ENCODE data around the gene CA10.

The CA10 gene

DNA sequence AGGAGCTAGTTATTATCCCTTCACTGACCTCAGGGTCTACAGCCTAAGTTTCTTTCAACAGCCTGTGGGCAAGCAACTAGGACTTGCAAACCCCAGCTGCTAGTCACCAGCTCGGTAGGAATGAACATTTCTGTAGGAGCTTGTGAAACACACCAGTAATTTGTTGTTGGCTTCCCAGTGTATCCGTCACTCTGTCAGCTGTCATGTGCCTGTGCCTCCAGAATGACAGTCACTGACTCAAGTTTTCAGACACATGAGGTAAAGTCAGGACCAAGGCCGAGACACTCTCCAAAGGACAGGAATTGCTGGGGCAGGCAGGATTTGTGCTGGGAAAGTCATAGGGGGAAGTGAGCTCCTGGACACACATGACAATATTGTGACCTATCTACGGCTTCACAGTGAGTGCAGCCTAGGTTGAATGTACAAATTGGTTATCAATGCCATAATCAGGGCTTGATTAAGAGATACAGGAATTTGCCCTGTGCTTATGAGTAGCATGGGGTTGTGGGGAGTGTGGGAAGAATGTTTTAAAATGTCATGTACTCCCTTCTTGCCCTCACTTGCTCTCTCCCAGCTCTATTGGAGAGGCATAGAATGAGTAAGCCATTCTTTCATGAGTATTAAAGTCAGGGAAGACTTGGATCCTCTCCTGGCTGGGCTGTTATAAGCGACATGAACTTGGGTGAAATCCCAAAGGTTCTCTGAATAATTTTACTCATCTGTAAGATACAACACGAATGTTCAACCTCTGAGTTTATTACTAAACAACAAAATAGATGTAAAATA is 506.8 kb downstream of the CA10 start:
- DNase-seq (ENCODE audit: low read depth in 2 of 2), result no peak

DNA sequence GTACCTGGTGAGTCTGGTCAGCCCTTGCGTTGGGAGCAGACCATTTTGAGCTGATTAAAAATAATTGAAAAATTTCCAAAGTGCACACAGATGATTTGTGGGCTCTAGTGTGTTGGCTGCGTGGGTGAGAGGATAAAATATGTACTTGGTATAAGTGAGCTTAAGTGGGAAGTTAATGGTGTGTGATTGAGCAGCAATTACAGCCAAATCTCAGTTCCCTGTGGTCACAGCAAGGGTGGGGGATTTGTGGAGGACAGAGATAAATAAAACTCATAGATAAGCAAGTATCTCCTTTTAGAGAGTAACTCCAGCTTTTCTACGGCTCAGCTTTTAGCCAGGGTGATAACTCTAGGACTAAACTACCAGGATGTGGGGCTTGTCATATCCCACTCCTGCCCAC is 507.7 kb downstream of the CA10 start:
- DNase-seq (ENCODE audit: low read depth in 2 of 2), result no peak

DNA sequence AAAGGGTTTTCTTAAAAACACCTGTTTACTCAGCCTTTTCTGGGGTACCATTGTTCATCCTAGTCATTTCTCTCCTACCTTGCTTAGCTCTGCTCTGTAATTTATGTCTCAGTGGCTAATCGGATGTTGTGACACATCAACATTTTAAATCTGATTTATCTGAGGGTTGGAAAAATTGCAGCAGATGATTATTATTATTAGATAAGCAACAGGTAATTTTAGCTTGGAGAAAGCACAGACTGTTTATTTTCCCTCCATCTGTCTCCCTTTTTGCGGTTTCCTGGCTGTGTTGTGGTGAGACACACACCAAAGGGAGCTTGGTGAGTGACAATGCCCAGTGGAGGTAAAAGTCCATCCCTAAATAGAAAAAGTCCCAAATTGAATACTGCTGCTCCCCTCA is 508.3 kb downstream of the CA10 start:
- no peak for DNase-seq (ENCODE audit: low read depth in 2 of 2)

DNA sequence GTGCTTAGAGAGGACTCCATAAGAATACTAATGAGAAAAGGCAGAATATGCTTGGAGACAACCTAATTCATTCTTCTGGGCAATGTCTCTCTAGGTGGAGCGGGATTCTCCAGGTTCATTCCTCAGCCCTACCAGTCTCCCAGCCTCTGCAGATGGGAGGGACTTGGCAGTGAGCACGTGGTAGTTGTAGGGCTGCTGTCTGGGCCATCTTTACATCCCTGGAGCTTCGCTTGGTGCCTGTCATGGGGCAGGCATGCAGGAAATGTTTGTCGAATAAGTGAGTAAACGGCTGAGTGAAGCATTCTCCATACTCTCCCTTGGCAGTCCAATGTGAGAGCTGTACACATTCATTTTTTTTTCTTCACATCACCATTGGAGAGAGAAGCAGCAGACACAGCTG is 510.7 kb downstream of the CA10 start:
- no peak for DNase-seq (ENCODE audit: low read depth in 2 of 2)

DNA sequence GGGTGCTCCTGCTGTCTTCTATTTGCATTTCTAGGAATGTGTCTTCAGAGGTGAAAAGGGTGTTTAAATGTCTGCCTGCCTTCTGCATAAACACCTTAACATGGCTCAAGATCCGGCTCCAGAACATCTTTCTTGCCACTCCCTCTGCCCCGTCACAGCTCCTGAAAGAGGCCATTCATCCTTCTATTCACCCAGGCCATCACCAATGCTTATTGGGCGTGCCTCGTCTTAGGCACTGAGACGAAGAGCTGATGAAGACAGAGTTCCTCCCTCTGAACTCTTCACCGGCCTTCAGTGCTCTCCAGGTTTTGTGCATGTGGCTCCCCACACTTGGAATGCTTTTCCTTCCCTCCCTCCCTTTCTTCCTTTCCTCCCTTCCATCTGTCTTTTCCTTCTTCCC is 511.4 kb downstream of the CA10 start:
- DNase-seq (ENCODE audit: low read depth in 2 of 2), result no peak

DNA sequence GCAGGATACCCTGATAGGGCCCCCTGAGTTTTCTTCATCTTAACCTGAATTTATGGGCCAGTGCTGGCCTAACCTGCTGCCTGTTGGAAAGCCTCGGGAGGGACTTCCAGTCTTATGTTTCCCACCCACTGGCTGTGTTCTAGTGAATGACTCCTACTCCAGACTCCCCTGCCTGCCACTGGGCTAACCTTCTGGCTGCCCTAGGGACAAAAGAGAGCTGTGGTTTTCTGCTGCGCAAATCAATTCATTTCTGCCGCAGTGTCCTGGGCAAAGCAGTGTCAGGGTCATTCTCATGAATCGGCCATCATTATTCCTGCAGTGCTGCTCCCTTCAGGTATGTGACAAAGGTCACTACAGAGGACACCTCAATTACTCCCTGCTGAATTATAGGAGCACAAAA is 512.0 kb downstream of the CA10 start:
- no peak for DNase-seq (ENCODE audit: low read depth in 2 of 2)

DNA sequence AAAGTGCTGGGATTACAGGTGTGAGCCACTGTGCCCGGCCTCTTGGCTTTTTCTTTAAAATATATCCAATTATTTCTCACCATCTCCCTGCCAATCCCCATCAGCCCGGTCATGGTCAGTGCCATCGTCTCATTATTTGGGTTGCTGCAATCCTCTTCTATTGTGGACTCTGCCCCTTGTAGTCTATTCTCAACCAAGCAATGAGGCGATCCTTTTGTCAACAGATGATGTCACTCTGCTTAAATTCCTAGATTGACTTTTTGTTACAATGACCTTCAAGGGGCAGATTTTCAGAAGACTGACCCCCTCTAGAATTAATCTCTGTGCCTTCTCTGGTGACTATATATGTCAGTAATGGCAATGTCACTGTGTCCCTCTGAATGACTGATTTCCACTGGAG is 513.5 kb downstream of the CA10 start:
- DNase-seq (ENCODE audit: low read depth in 2 of 2), result no peak

DNA sequence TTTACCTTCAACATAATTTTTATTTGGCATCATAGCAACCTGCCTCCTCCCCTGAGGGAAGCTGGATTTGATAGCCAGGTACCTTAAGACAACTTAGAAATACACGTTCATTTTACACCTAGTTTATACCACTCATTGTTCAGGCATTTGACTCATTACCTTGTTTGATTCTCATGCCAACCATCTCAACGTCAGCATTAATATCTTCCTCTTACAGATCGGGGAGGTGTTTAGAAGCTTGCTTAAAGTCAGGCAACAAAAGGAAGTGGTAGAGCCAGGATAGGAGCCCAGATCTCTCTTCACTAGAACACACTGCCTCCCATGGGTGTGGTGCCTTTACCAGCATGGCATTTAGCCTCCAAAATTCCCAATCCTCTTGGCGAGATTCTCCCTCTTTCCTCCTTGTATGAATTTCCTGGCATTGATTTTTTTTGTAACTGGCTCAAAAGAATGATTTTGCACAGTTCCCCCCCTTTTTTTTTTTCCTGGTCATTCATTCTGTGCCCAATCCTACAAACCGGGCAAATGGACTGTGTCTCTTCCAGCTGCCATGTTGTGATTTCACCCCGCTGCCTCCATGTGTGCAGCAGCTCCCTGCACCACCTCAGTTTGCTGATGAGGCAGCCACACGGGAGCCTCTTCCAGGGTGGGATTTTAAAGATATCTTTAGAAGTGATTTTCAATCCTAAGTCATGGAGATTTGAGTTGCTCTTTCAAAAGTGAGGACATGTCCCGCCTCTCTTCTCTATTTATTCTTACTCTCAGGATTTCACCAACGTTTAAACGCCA is 514.6 kb downstream of the CA10 start:
- DNase-seq (ENCODE audit: low read depth in 2 of 2), result no peak

DNA sequence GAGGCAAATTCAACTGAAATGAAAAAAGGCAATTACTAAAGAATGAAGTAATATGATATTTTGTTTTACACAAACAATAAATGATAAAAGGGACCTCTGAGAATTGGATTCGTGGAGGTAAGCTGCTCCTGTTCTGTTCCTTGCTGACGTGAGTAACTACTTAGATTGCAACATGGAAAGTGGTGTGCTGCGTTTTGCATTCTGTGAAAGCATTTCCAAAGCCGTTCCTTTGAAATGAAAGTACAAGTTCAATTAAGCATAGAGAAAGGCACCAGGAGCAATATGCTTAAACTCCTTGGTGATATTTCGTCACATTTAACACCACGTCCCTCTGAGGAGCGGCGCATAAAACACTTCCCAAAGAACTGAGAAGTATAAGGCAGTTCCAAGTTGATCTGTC is 516.5 kb downstream of the CA10 start:
- no peak for DNase-seq (ENCODE audit: low read depth in 2 of 2)

DNA sequence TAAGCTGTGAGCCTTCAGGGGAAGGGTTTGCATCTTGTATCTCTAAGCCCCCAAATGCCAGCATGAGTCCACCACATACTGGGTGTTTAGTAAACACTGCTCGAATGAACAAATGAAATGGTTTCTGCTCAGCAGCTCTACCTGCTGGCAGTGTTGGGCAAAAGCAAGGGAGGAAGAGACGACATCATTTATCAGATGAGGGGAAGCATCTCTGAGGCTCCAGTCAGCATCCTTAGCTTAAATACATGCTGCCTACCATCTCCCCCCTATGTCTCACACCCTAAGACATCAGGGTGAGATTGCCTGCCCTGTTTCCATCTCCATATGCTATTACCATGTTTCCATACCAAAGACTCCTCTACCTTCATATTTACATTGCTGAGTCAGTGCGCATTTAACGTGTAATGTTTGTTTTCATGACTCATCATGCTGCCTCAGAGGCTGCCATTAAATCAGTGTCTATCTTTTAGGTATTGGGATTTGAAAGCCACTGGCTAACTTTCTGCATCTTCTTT is 518.3 kb downstream of the CA10 start:
- DNase-seq (ENCODE audit: low read depth in 2 of 2), result no peak

DNA sequence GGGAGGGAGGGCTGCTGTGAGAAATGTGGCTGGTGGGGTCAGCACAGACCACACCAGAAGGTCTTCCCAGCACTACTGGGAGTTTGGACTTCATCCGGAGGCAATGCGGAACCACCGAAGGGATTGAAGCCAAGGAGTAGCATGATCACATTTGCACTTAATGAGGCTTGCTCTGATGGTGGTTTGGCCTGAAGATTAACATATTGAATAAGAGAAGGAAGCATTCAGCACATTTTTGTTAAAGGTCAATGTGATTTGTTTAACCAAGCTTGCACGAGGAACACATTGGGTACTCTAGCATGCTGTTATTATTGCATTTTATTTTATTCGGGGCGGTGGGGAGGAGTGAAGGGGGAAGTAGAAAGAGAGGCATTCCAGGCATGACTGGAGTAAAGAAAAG is 519.5 kb downstream of the CA10 start:
- DNase-seq (ENCODE audit: low read depth in 2 of 2), result no peak

DNA sequence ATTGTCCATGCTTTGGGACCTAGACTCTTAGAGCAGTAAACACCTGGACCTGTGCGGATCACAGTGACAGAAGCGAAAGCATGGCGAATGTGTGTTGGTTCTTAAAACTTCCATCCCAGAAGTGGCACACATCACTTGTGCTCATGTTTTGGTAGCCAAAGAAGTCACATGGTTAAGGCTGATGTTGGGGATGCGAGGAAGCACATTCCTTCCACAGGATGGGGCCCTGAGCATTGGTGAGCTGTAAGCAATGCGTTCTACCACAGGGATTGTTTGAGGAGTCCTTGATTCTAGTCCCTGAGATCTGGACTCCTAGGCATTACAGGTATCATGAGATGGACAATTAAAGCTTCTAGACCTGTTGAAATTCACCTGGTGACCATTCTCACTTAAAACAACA is 522.2 kb downstream of the CA10 start:
- DNase-seq (ENCODE audit: low read depth in 2 of 2), result no peak

DNA sequence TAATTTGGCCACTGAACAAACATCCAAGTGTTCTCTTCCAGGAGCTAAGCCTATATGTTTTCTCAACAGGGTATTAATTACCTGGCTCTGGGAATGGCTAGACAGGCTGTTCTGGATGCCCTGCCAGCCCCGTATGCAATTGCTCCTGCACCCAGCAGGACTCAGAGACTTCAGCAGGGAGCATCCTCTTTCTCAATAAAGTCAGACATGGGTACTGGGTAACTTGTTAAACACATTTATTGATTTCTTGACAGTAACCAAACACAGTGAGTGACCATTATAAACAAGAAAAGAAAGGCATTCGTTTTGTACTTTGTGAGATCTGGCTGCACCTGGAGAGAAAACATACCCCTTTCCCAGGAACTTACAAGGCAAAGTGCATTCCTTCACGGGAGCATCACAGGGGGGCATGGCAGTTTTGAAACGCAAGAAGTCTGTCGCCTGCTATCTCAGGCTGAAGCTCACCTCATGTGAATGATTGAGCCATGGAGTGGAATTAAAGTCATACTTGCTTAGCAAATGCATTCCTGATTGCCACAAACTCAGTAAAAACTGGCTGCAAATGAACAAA is 528.3 kb downstream of the CA10 start:
- DNase-seq (ENCODE audit: low read depth in 2 of 2), result no peak

DNA sequence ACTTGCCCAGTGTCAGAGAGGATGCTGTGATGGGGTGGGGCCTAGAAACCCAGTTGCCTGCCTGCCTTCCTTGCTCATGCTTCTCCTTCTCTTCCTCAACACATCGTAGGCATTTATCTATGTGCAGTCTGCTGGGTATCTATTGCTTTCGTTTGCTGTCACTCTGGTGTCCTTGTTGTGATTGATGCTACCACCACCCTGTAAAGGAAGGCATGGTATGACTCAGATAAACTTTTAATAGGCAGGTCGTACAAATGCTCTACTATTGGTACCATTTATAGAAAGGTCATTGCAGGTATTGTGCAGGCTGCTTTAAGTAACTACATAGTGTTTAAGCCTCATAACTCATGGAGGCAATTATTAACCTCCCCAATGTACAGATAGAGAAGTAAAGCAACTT is 529.3 kb downstream of the CA10 start:
- DNase-seq (ENCODE audit: low read depth in 2 of 2), result no peak

DNA sequence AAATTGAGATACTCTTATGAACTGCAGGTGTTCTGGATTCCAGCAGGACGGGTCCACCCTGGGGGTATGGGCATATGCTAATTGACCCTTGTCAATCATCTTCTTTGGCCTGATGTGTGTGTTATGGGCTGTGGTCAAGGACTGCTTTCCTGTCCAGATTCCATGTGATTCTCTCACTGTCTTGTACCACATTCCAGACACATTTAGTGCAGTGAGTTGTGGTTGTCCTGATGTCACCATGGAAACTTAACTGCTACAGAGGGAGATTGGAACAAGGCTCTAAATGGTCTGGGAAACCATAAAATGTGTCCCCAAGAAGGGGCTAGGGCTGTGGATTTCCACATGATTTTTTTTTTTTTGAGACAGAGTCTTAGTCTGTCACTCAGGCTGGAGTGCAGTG is 530.7 kb downstream of the CA10 start:
- no peak for DNase-seq (ENCODE audit: low read depth in 2 of 2)

DNA sequence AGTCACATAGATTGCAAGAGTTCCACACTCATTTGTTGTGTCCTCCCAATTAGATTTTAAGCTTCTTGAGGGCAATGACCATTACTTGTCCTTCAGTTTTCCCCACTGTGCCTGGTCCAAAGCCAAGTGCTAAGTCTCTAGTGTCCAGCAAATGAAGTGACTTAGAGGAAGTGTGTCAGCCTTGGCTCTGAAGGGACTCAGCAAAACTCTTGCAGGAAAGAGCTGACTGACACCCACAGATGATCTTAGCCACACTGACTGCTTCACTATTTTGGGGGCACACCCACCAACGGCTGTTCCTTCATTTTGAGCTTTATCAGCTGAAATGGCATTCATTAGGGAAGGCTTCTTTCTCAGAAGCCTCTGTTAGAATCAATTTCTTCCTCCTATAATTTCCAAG is 540.0 kb downstream of the CA10 start:
- DNase-seq (ENCODE audit: low read depth in 2 of 2), result no peak

DNA sequence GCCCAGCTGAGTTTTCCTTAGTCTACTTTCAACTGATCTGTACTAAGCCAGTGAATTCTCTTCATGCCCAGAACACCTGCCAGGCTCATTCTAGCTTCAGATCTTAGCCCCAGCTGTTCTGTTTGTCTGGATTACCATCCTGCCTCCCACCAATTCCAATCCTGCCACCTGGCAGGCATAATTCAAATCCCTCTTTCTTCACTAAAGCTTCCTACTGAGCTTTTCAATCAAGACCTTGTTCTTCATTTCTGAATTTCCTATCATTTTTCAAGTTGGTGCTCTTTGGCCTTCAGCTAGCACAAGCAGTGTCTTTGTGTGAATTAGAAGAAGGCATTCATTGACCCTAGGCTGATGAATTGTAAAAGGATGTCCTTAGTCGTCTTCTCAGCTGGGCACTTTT is 540.5 kb downstream of the CA10 start:
- no peak for DNase-seq (ENCODE audit: low read depth in 2 of 2)

DNA sequence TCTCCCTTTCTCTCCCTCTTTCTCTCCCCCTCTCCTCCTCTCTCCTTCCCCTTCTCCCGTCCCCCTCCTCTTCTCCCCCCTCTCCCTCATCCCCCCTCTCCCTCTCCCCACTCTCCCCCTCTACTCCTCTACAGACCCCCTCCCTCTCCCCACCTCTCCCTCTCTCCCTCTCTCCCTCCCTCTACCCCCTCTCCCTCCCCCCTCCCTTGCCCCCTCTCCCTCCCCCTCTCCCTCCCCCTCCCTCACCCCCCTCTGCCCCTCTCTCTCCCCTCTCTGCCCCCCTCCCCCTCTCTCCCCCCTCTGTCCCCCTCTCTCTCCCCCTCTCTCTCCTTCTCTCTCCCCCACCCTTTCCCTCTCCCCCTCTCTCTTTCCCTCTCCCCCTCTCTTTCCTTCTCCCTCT is 545.3 kb downstream of the CA10 start:
- no peak for DNase-seq (ENCODE audit: low read depth in 2 of 2)

DNA sequence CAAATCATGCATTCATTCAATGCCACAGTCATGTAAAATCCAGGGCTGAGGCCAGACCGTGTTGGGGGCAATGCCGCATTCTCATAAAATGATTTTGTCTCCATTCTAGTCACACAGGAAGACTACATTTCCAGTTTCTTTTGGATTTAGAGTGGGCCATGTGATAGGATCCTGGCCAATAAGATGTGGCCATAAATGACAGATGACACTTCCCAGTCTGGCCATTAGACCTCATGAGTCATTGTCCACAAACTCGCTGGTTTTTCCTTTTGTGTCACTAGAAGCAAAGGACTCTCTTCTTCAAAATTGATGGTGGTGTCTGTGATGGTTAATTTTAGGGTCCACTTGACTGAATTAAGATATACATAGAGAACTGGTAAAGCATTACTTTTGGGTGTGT is 545.8 kb downstream of the CA10 start:
- DNase-seq (ENCODE audit: low read depth in 2 of 2), result no peak

DNA sequence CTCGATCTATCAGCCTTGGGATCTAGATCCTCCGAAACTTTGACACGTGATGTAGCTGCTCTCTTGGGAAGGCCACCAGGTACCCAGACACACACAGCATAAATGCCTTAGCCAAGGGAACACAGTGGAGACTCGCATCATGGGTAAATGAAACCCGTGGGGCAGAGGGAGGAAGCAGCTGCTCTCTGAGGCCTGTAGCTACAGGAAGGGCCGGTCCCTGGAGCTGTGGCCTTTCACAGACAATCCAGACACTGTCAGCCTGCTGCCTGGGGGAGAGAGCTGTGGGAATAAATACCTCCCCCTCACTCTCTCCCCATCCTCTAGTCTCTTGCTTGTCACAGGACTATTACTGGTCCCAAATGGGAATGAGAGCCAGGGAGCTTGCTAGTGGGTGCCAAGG is 546.9 kb downstream of the CA10 start:
- DNase-seq (ENCODE audit: low read depth in 2 of 2), result no peak

DNA sequence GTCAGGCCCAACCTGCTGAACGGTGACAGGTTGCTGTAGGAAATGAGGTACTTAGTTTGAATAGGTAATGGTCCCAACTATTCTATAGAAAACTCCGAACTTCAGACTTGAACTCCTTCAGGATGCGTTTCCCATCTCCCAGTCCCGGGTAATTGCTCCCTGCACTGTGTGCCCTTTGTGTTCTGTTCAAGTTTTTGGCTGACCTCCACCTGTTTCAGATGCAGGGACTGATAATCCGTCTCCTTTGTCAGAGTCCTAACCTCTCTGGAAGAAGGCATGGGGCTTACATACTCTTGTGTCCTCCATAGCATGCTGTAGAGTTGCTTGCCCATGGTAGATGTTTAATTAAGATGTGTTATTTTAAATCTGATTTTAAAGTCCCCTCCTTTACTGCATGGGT is 547.7 kb downstream of the CA10 start:
- DNase-seq (ENCODE audit: low read depth in 2 of 2), result no peak

DNA sequence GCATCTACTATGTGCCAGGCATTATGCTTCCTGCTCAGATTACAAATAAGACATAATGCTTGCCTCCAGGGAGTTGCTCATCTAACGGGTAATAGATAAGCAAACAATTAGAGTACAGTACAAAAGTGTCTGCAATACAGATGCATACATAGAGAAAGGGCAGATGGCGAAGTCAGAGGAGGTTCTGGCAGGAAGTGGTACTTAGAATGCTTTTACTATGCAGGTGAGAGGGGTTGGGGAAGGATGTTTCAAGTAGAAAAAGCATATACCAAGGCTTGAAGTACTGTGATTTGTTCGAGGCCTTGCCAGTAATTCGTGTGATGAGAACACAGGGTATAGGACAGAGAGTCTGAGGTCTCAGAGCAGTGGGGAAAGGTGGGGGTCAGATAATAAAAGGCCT is 548.4 kb downstream of the CA10 start:
- no peak for DNase-seq (ENCODE audit: low read depth in 2 of 2)

Data from stimulated activated CD8-positive, alpha-beta memory T cell treated with anti-CD3 and anti-CD28 coated beads, Interleukin-2, amount 100 ng/mL, for 1 hour (primary cell).